ENCODE data around the gene PSMC5.

Gene PSMC5

DNA sequence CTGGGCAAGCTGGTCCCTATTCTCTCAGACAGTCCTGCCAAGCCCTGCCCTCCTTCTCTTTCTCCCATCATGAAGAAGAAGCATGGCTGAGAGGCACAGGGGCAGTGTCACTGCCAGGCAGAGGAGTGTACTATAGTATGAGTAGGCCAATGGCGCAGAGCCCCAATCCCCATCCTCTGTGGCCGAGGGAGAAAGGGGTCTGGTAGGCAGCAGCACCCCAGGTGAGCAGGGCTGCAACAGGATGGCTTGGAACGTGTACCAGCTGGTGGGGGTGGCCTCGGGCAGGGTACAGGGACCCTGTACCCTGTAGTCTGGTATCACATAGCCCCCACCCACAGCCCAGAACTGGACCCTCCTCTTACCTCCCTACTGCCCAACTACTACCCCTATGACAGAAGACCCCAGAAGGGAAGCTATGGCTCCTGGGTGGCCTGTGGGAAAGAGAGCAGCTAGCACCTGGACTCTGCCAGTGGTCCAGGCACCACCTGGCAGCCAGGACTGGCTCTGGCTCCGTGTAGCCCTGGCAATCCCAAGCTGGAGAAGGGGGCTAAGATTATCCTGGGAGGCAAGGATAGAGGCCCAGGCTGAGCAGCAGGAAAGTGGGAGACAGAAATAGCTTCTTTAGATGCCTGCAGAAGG is 10.8 kb downstream of the PSMC5 start (continued):
- no peak for TF ChIP-seq TSHZ2 (CRISPR knock-in tag; IDR thresholded peaks at IDR 0.05)
- TF ChIP-seq TCF4 (CRISPR knock-in tag; IDR thresholded peaks at IDR 0.05; ENCODE audit: borderline replicate concordance), result no peak

GRCh38 chr17:63838631-63839171 is 11.5 kb downstream of the PSMC5 start:
- ATAC-seq, result no peak
- TF ChIP-seq CSRNP3 (CRISPR knock-in tag; IDR thresholded peaks at IDR 0.05) (no peak), POU6F1 (CRISPR knock-in tag; IDR thresholded peaks at IDR 0.05; ENCODE audit: borderline replicate concordance, low read depth) (no peak), TCF4 (CRISPR knock-in tag; IDR thresholded peaks at IDR 0.05; ENCODE audit: borderline replicate concordance) (no peak), ZNF8 (CRISPR knock-in tag; IDR thresholded peaks at IDR 0.05) (no peak), ISL1 (CRISPR knock-in tag; IDR thresholded peaks at IDR 0.05) (no peak), ZNF70 (CRISPR knock-in tag; IDR thresholded peaks at IDR 0.05) (no peak), ZC3H10 (CRISPR knock-in tag; IDR thresholded peaks at IDR 0.05) (no peak), RARB (CRISPR knock-in tag; IDR thresholded peaks at IDR 0.05) (no peak), TSHZ2 (CRISPR knock-in tag; IDR thresholded peaks at IDR 0.05) (no peak), GLIS3 (CRISPR knock-in tag; IDR thresholded peaks at IDR 0.05) (no peak), ZFP30 (CRISPR knock-in tag; IDR thresholded peaks at IDR 0.05) (no peak), BACH2 (CRISPR knock-in tag; IDR thresholded peaks at IDR 0.05; ENCODE audit: borderline replicate concordance) (no peak), ESRRG (CRISPR knock-in tag; IDR thresholded peaks at IDR 0.05) (no peak), CREB5 (CRISPR knock-in tag; IDR thresholded peaks at IDR 0.05; ENCODE audit: low read depth) (no peak), CSDC2 (CRISPR knock-in tag; IDR thresholded peaks at IDR 0.05) (no peak)

DNA sequence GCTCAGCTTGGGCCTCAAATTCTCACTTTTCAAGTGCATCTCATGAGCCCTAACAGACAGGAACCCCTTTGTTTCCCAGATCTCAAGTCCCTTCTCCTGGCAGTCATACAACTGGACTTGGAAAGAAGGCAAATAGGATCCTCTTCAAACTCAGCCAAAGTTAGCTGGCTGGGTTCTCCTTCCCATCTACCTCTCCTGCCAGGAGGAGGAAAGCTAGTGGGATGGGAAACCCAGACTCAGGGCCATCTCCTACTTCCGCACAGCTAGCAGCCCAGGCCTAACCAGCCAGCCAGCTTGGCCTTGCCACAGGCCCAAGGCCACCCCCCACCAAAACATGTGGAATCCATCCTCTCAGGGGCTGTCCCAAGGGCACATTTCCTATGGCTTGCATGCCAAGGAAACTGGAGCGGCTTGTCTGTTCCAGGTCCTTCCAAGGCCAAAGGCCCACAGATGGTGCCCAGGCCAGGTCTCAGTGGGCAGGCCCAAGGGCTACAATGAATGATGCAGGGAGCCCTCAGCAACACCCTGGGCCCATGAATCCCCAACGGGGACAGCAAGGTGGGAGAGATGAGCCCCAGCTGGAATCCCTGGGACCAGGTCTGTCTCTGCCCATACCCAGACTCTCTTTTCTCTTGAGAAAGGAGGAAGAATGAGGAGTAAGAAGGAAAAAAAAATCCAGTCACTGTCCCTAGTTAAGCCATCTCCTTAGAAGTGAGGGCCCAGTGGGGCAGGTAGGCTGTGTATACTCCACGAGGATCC is 13.5 kb downstream of the PSMC5 start:
- no peak for ATAC-seq
- no peak for TF ChIP-seq ZFP30 (CRISPR knock-in tag; IDR thresholded peaks at IDR 0.05)
- no peak for TF ChIP-seq ARNTL (CRISPR knock-in tag; IDR thresholded peaks at IDR 0.05; ENCODE audit: borderline replicate concordance, low read depth)
- no peak for TF ChIP-seq TOX (CRISPR knock-in tag; IDR thresholded peaks at IDR 0.05; ENCODE audit: borderline replicate concordance)
